Measurements from ENCODE around the gene CBX7.

The CBX7 gene

GRCh38 chr22:39125622-39126021 is 26.9 kb downstream of the CBX7 start:
- Histone ChIP-seq H2BK5ac (ENCODE audit: low read depth, low read length, poor library complexity, severe bottlenecking) (no peak overlapping the region), H3K9ac (ENCODE audit: low read length) (no peak overlapping the region), H4K91ac (ENCODE audit: low read length) (no peak overlapping the region), H3K23ac (ENCODE audit: low read length in 2 of 2) (no peak overlapping the region), H2AK5ac (ENCODE audit: low read length, severe bottlenecking) (no peak overlapping the region), H3K18ac (ENCODE audit: low read depth in 1 of 2, low read length in 2 of 2) (no peak overlapping the region), H3K27me3 (ENCODE audit: control insufficient read depth in 1 of 2, insufficient read depth in 1 of 2, low read length in 2 of 2) (peaks cover 0 to 4% of the 10 kb centered on the region in 2 experiments), H3K27ac (ENCODE audit: low read length, poor library complexity, severe bottlenecking) (no peak overlapping the region), H3K14ac (ENCODE audit: low read length in 2 of 2) (no peak overlapping the region), H2BK120ac (ENCODE audit: low read depth, low read length) (no peak overlapping the region), H4K8ac (ENCODE audit: low read length) (no peak overlapping the region), H2BK15ac (ENCODE audit: low read depth, poor library complexity, severe bottlenecking) (no peak overlapping the region), H3K36me3 (ENCODE audit: control insufficient read depth in 1 of 2, insufficient read depth in 2 of 2, low read depth in 1 of 2, low read length in 2 of 2) (no peaks in the 10 kb centered on the region), H3K4me1 (ENCODE audit: control insufficient read depth, insufficient read depth, low read depth, low read length) (peaks cover 4% of the 10 kb centered on the region), H3K4me3 (ENCODE audit: insufficient read depth in 1 of 2, low read depth in 1 of 2, low read length in 2 of 2) (no peak overlapping the region), H3K9me3 (ENCODE audit: control insufficient read depth, low read length) (no peaks in the 10 kb centered on the region), H3K4ac (ENCODE audit: low read depth in 1 of 2, low read length in 2 of 2) (no peak overlapping the region), H2AFZ (ENCODE audit: low read depth, low read length) (no peak overlapping the region), H2BK12ac (ENCODE audit: low read length in 2 of 2) (no peak overlapping the region), H3K4me2 (ENCODE audit: low read length, poor library complexity, severe bottlenecking) (no peak overlapping the region), H3K79me1 (replicated peaks; ENCODE audit: low read length, poor library complexity, severe bottlenecking) (no peaks in the 10 kb centered on the region)
- no peak for DNase-seq
- 87% methylated on average over 5 of the region's 5 CpGs for WGBS

- Histone ChIP-seq H3K27me3 (ENCODE audit: control insufficient read depth in 1 of 2, insufficient read depth in 1 of 2, low read length in 2 of 2) (peaks cover 6 to 11% of the 10 kb centered on the region in 2 experiments), H2BK12ac (ENCODE audit: low read length in 2 of 2) (no peak overlapping the region), H3K4me3 (ENCODE audit: insufficient read depth in 1 of 2, low read depth in 1 of 2, low read length in 2 of 2) (no peak overlapping the region), H3K4me1 (ENCODE audit: control insufficient read depth, insufficient read depth, low read depth, low read length) (peaks cover 4% of the 10 kb centered on the region), H3K18ac (ENCODE audit: low read depth in 1 of 2, low read length in 2 of 2) (no peak overlapping the region), H3K23ac (ENCODE audit: low read length in 2 of 2) (no peak overlapping the region), H3K36me3 (ENCODE audit: control insufficient read depth in 1 of 2, insufficient read depth in 2 of 2, low read depth in 1 of 2, low read length in 2 of 2) (no peaks in the 10 kb centered on the region), H2AK5ac (ENCODE audit: low read length, severe bottlenecking) (no peak overlapping the region), H4K91ac (ENCODE audit: low read length) (no peak overlapping the region), H3K79me1 (replicated peaks; ENCODE audit: low read length, poor library complexity, severe bottlenecking) (no peaks in the 10 kb centered on the region), H2BK120ac (ENCODE audit: low read depth, low read length) (no peak overlapping the region), H3K4ac (ENCODE audit: low read depth in 1 of 2, low read length in 2 of 2) (no peak overlapping the region), H3K9me3 (ENCODE audit: control insufficient read depth, low read length) (no peaks in the 10 kb centered on the region), H4K8ac (ENCODE audit: low read length) (no peak overlapping the region), H2AFZ (ENCODE audit: low read depth, low read length) (no peak overlapping the region), H3K14ac (ENCODE audit: low read length in 2 of 2) (no peak overlapping the region), H3K4me2 (ENCODE audit: low read length, poor library complexity, severe bottlenecking) (peak overlapping the region; percentile 0), H3K27ac (ENCODE audit: low read length, poor library complexity, severe bottlenecking) (no peak overlapping the region), H2BK5ac (ENCODE audit: low read depth, low read length, poor library complexity, severe bottlenecking) (no peak overlapping the region), H2BK15ac (ENCODE audit: low read depth, poor library complexity, severe bottlenecking) (no peak overlapping the region), H3K9ac (ENCODE audit: low read length) (no peak overlapping the region)
- WGBS = 37% methylated on average over 26 of the region's 33 CpGs
- no peak for DNase-seq
Observed at GRCh38 chr22:39123751-39124581, 28.5 kb downstream of the CBX7 start.

DNA sequence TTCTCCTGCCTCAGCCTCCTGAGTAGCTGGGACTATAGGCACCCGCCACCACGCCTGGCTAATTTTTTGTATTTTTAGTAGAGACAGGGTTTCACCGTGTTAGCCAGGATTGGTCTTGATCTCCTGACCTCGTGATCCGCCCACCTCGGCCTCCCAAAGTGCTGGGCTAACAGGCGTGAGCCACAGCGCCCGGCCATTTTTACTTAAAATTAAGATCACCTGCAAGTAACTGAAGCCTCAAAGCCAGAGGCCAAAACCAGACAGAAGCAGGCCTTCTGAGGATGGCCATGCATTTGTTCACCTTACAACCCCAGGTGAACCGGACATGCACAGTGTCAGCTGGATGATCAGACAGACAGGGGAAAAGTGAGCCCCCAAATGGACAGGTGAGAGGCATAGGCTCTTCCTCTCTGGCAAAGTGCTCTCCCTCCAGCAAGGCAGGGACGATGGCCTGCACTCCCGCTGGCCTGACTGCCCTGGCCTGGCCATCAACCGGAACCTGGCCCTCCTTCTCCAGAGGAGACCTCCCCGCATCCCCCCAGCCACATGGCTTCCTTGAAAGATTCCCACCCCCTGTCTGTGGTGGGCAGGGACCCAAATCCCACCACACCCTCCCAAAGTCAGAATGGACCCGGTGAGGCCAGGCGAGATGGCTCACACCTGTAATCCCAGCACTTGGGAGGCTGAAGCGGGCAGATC is 29.6 kb downstream of the CBX7 start:
- WGBS = 95% methylated on average over 15 of the region's 17 CpGs

DNA sequence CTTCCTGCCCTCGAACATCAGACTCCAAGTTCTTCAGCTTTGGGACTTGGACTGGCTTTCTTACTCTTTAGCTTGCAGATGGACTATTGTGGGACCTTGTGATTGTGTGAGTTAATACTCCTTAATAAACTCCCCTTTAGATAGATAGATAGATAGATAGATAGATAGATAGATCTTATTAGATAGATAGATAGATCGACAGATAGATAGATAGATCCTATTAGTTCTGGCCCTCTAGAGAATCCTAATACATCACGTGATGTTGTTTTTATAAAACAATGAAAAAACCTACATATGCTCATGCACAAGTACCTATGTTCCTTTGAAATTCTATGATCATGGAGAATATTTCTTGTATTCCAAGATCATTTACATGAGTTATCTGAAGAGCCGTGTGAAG is 31.5 kb downstream of the CBX7 start:
- Histone ChIP-seq H3K18ac (ENCODE audit: low read depth in 1 of 2, low read length in 2 of 2) (no peak overlapping the region), H2BK15ac (ENCODE audit: low read depth, poor library complexity, severe bottlenecking) (no peak overlapping the region), H2AK5ac (ENCODE audit: low read length, severe bottlenecking) (no peak overlapping the region), H2BK5ac (ENCODE audit: low read depth, low read length, poor library complexity, severe bottlenecking) (no peak overlapping the region), H3K4me2 (ENCODE audit: low read length, poor library complexity, severe bottlenecking) (no peak overlapping the region), H2BK120ac (ENCODE audit: low read depth, low read length) (no peak overlapping the region), H3K4ac (ENCODE audit: low read depth in 1 of 2, low read length in 2 of 2) (no peak overlapping the region), H3K9me3 (ENCODE audit: control insufficient read depth, low read length) (no peaks in the 10 kb centered on the region), H4K8ac (ENCODE audit: low read length) (no peak overlapping the region), H3K36me3 (ENCODE audit: control insufficient read depth in 1 of 2, insufficient read depth in 2 of 2, low read depth in 1 of 2, low read length in 2 of 2) (no peaks in the 10 kb centered on the region), H3K4me3 (ENCODE audit: insufficient read depth in 1 of 2, low read depth in 1 of 2, low read length in 2 of 2) (no peak overlapping the region), H3K9ac (ENCODE audit: low read length) (no peak overlapping the region), H4K91ac (ENCODE audit: low read length) (no peak overlapping the region), H3K23ac (ENCODE audit: low read length in 2 of 2) (no peak overlapping the region), H3K27ac (ENCODE audit: low read length, poor library complexity, severe bottlenecking) (no peak overlapping the region), H3K14ac (ENCODE audit: low read length in 2 of 2) (no peak overlapping the region), H2BK12ac (ENCODE audit: low read length in 2 of 2) (no peak overlapping the region), H3K4me1 (ENCODE audit: control insufficient read depth, insufficient read depth, low read depth, low read length) (peaks cover 9% of the 10 kb centered on the region), H2AFZ (ENCODE audit: low read depth, low read length) (no peak overlapping the region), H3K27me3 (ENCODE audit: control insufficient read depth in 1 of 2, insufficient read depth in 1 of 2, low read length in 2 of 2) (peaks cover 12 to 28% of the 10 kb centered on the region in 2 experiments), H3K79me1 (replicated peaks; ENCODE audit: low read length, poor library complexity, severe bottlenecking) (no peaks in the 10 kb centered on the region)
- WGBS = 100% methylated on average over 1 of the region's 4 CpGs
- no peak for DNase-seq

More for the DNA sequence above, 29.6 kb downstream of the CBX7 start:
- H2BK12ac ChIP-seq (ENCODE audit: low read length in 2 of 2) = no peak overlapping the region
- no peak overlapping the region for H2BK120ac ChIP-seq (ENCODE audit: low read depth, low read length)
- no peak overlapping the region for H3K4ac ChIP-seq (ENCODE audit: low read depth in 1 of 2, low read length in 2 of 2)
- no peak overlapping the region for H3K9ac ChIP-seq (ENCODE audit: low read length)
- DNase-seq = no peak
- no peak overlapping the region for H2AFZ ChIP-seq (ENCODE audit: low read depth, low read length)
- H3K18ac ChIP-seq (ENCODE audit: low read depth in 1 of 2, low read length in 2 of 2) = no peak overlapping the region
- H3K27ac ChIP-seq (ENCODE audit: low read length, poor library complexity, severe bottlenecking) = no peak overlapping the region
- H2BK15ac ChIP-seq (ENCODE audit: low read depth, poor library complexity, severe bottlenecking) = no peak overlapping the region
- no peak overlapping the region for H4K91ac ChIP-seq (ENCODE audit: low read length)
- no peak overlapping the region for H2AK5ac ChIP-seq (ENCODE audit: low read length, severe bottlenecking)
- no peak overlapping the region for H3K23ac ChIP-seq (ENCODE audit: low read length in 2 of 2)
- no peak overlapping the region for H4K8ac ChIP-seq (ENCODE audit: low read length)
- H3K14ac ChIP-seq (ENCODE audit: low read length in 2 of 2) = no peak overlapping the region
- no peak overlapping the region for H3K4me3 ChIP-seq (ENCODE audit: insufficient read depth in 1 of 2, low read depth in 1 of 2, low read length in 2 of 2)
- no peaks in the 10 kb centered on the region for H3K36me3 ChIP-seq (ENCODE audit: control insufficient read depth in 1 of 2, insufficient read depth in 2 of 2, low read depth in 1 of 2, low read length in 2 of 2)
- H2BK5ac ChIP-seq (ENCODE audit: low read depth, low read length, poor library complexity, severe bottlenecking) = no peak overlapping the region
- H3K4me1 ChIP-seq (ENCODE audit: control insufficient read depth, insufficient read depth, low read depth, low read length) = peaks cover 7% of the 10 kb centered on the region
- no peaks in the 10 kb centered on the region for H3K79me1 ChIP-seq (replicated peaks; ENCODE audit: low read length, poor library complexity, severe bottlenecking)
- H3K27me3 ChIP-seq (ENCODE audit: control insufficient read depth in 1 of 2, insufficient read depth in 1 of 2, low read length in 2 of 2) = peaks cover 6 to 13% of the 10 kb centered on the region in 2 experiments
- no peak overlapping the region for H3K4me2 ChIP-seq (ENCODE audit: low read length, poor library complexity, severe bottlenecking)
- no peaks in the 10 kb centered on the region for H3K9me3 ChIP-seq (ENCODE audit: control insufficient read depth, low read length)
